Kasumi-1 (cell line): ENCODE data around the gene MS4A15.

ENCODE experiments used
- DNase-seq, 2 experiments: peaks; one replicate each; lab custom pipeline; 2025; lab: John Stamatoyannopoulos, UW

The MS4A15 gene

GRCh38 chr11:60777572-60777971 lies 20.9 kb downstream of the MS4A15 start:
- DNase-seq = no peak

DNA sequence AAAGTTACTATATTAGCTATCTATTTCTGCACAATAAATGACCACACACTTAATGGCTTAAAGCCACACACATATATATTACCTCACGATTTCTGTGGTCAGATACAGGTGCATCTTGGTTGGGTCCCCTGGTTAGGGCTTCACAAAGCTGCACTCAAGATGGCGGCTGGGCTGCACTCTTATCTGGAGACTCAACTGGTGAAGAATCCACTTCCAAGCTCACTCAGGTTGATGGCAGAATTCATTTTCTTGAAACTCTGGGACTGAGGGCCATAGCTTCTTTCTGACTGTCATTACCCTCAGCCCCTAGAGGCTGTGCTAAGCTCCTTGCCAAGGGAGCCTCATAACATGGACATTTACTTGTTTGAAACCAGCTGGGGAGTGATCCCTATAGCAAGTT lies 23.4 kb downstream of the MS4A15 start:
- DNase-seq = no peak

DNA sequence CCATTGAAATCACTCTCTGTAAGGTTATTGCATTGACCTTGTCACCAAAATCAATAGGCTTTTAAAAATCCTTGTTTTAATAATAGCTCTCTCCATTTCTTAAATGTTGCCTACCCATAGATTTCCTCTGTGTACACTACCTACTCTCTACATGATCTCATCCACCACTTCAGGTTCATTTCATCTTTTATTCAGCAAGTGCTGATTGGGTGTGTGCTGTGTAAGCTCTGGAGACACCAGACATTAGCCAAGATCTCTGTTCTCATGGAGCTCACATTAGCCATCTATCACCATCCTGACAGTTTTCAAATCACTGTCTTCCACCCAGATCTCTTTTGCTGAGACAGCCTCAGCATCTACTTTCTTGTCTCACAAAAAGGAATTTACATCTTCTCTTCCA lies 24.1 kb downstream of the MS4A15 start:
- DNase-seq = no peak

DNA sequence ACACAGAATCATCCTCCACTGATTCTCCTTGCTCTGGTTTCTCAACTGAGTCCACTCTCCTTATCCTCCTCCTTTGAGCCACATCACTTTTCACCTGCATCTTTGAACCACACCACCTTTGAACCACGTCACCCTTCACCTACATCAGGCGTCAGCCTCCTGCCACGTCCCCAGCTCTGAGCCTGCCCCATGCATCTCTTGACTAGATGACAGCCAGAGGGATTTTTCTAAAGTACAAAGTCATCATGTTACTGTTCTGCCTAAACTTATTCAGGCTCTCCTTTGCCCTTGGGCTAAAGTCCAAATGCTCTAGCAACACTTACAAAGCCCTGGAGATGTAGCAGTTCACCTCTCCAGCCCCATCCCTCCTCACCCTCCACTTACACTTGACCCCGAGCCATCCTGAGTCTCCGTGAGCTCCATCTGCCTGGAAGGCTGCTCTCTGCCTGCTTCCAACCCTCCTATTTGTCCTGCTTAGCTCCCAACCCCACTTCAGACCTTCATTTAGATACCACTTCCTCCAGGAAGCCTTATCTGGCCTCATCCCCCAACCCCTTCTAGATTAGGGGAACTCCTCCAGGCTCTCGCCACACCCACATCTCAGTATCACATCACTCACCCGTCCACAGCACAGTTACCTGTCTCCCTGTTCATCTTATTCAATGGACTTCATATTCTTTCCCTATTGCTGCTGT lies 24.8 kb downstream of the MS4A15 start:
- DNase-seq = no peak

GRCh38 chr11:60781981-60782316 lies 25.3 kb downstream of the MS4A15 start:
- no peak for DNase-seq

DNA sequence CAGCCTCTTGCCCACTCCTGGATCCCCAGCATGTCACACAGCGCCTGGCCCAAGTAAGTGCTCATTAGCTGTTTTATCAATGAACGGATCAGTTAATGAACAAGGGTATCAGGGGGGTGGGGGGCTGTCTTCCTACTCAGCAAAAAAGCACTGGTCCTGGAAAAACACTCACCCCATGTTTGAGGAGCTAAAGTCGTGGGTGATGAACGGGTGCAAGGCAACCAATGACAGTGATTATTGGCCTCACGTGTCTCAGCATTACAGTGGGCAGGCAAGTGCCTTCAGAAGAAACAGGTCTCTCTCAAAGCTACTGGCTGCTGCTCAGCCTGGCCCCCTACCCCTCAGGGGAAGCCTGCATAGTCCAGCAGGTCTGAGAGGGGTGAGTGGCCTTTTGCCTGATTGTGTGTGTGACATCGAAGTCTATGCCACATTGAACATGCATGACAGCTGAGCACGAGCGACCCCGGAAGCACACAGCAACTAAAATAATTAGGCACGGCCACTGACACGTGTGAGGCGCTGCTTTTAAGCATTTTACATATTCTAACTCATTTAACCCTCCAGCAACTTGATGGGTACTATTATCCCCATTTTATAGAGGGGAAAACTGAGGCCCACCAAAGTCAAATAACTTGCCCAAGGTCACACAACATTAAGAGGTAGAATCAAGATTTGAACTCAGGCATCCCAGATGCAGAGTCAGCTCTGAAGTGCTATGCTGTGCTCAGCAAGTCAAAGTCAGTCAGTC lies 25.9 kb downstream of the MS4A15 start:
- DNase-seq = no peak

GRCh38 chr11:60783141-60783484 lies 26.4 kb downstream of the MS4A15 start:
- no peak for DNase-seq

GRCh38 chr11:60783911-60784310 lies 27.2 kb downstream of the MS4A15 start:
- no peak for DNase-seq

DNA sequence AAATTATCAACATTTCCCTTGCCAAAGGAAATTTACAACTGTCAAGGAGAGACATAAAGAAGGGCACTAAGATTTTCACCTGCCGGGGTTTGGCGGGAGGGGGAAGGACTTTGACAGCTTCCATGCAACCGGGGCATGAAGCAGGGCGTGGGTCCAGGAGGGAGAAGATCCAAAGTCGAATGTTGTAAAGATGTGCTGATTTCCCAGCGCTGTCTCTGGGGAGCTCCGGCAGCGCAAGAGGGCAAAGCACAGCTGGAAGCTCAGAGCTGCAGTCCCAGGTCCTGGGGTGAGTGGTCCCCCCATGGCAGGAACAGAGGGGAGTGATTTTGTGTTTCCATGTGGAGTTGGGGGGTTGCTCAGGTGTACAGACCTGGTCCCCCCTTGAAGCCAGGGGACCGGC lies 28.5 kb downstream of the MS4A15 start, which contains the start of gene MS4A10:
TSS of gene MS4A10 (plus strand) at position 198 of the 400 bp plus-strand sequence. CDS start 5,003 bp downstream, outside the sequence.
- DNase-seq = no peak

DNA sequence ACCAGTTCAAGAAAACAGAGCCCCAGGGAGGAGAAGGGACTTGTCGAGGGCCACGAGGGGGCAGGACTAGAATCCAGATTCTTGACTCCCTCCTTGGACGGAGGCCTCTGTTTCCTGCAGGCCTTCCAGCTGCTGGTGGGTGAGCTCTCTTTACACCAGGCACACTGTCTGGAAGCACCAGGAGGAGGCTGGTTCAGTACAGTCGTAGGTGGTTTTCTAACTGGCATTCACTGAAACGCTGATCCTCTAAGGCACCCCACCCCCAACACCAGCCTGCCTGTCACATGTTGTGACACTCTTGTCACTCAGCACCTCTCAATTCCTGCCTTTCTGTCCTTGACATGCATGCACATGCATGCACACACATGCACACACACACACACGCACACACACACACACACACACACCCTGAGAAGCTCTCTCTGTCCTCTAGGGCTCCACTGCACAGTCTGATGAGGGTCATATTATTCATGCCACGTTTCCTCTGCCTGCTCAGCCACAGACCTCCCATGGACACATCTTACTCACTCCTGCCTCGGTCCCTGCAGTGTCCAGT lies 29.2 kb downstream of the MS4A15 start:
- no peak for DNase-seq

DNA sequence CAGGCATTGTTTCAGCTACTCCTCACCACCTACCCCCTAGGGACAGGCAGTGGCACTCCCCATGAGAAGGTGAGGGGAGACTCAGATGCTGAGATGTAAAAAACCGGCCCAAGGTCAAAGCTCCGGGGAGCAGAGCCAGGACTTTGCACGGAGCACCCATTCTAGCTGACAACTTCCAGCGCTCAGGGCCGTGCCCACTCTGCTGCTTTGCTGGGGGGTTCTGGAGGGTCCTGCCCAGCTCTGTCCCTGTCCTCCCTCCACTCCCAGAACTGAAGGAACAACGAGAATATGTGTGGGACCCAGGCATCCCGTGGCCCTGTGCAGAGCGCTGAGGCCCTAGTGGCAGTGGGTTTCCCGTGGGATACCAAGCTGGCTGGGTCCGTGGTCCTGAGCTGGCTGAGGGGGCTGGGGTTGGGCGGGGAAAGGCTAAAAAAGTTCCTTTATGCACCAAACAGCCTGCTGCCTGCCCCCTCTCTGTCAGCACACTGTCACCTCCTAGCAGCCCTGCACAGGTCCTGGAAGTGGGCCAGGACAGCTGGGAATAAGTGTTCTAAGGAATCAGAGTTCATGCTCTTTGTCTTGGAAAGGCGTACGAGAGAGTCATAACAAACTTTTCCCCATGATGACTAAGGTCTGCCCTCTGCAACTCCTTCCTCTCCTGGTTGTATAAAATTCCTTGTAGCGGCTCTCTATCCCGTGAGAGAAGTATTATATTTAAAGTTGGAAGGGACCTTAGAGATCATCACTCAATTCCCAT lies 30.3 kb downstream of the MS4A15 start:
- DNase-seq = no peak

GRCh38 chr11:60788401-60789125 lies 31.9 kb downstream of the MS4A15 start:
- no peak for DNase-seq

GRCh38 chr11:60790726-60791125 lies 34.1 kb downstream of the MS4A15 start:
- DNase-seq = no peak

DNA sequence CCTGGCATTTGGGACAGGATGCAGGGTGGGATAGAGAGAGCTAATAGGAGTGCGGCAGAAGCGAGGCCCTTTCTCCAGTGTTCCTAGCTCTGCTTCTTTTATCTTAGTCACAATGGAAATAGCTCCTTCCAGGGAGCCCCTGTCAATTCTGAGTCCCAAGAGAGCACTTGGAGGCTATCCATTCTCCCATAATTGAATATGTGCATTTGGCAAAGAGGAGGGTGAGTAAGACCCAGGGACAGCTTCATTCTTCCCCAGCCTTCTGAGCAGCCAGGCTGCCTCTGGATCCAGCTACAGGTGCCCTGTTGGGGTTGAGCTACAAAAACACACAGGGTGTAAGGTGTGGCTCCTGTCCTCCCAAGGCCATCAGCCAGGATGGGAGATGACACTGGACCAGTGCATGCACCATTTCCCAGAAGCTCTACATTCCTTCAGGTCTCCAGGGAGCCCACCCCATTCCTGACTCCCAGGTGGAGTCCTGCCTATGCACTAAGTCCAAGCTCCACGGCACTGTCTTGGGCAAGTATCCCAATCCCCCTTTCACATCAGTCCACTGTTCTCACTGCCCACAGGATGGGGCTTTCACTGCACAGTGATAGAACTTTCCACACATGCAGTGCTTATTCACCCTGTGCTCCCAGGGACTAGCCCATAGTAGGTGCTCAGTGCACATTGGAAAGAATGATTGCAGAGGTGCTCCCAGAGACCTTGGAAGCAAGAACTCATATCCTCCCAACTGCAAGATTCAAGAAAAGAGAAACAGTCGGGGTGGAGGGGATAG lies 34.7 kb downstream of the MS4A15 start:
- DNase-seq = no peak

- no peak for DNase-seq
Observed at GRCh38 chr11:60792521-60792920, 35.9 kb downstream of the MS4A15 start.

DNA sequence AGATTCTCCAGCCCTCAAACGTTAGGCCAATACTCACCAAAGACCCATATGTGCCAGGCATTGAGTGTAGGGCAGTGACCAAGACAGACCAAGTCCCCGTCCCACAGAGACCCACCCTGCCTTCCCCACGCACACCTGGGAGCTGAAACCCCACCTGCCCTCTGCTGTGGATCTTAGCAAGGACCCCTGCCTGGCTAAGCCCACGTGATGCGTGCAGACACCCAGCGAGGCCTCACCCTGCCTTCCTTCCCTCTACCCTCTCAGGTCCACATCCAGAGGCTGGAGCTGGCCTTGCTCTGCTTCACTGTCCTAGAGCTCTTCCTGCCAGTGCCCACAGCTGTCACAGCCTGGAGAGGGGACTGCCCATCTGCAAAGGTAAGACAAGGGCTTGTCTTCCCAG lies 38.6 kb downstream of the MS4A15 start:
- no peak for DNase-seq

GRCh38 chr11:60797846-60798630 lies 41.4 kb downstream of the MS4A15 start:
- DNase-seq = no peak

- DNase-seq = no peak
Observed at GRCh38 chr11:60798631-60799030, 42.0 kb downstream of the MS4A15 start.

GRCh38 chr11:60801194-60801593 lies 44.5 kb downstream of the MS4A15 start:
- no peak for DNase-seq

GRCh38 chr11:60803273-60803936 lies 46.7 kb downstream of the MS4A15 start:
- DNase-seq = no peak
